ENCODE data around the gene MBP. TPM values are rescaled to one million over a fixed set of nuclear protein-coding genes. Genes with fewer than 3 reads are reported as not detected.

MBP gene
- total RNA-seq, 4 donors from 2014 or later, result 23.2 to 34.7 (median 28.2) TPM

DNA sequence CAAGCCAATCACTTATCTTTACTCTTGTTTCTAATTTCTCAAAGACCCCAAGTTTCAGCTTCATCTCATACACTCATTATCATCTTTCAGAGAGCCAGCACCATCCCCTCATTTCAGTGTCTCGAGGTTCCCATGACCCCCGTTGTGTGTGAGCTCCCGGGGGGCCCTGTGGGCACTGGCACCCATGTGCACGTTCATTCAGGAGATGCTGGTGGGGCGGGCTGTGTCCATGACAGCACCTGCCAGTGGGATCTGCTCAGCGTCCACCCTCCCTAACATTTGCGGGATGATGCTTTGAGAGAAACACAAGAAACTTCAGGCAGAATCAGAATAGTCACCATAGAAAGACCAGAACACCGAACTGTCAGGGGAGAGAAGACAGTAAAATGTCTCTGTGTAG lies 120.5 kb downstream of the MBP start:
- H3K4me3 ChIP-seq, result no peak overlapping the region
- 87% methylated on average over 2 of the region's 8 CpGs; no CpG with 5 or more reads in 1 of the 2 donors for WGBS, 2 donors (ENCODE audit: low coverage in 1 of 2)
- H3K27ac ChIP-seq, result no peak overlapping the region
- H3K36me3 ChIP-seq, result peaks cover 0 to 27% of the 10 kb centered on the region in 2 donors
- no peaks in the 10 kb centered on the region for H3K9me3 ChIP-seq
- peaks cover 0 to 24% (median 5%) of the 10 kb centered on the region in 3 donors for H3K4me1 ChIP-seq
- H3K27me3 ChIP-seq, result no peaks in the 10 kb centered on the region
- ATAC-seq, result no peak
- TF ChIP-seq POLR2A (IDR thresholded peaks at IDR 0.05) (no peak), POLR2AphosphoS5 (IDR thresholded peaks at IDR 0.05) (no peak), EP300 (IDR thresholded peaks at IDR 0.05) (no peak), CTCF (IDR thresholded peaks at IDR 0.05) (no peak)

- H3K4me3 ChIP-seq, result no peak overlapping the region
- no peaks in the 10 kb centered on the region for H3K27me3 ChIP-seq
- peaks cover 0 to 25% (median 5%) of the 10 kb centered on the region in 3 donors for H3K4me1 ChIP-seq
- H3K36me3 ChIP-seq, result peaks cover 0 to 20% of the 10 kb centered on the region in 2 donors
- 60 to 69% methylated on average over 1 to 2 of the region's 19 CpGs for WGBS, 2 donors (ENCODE audit: low coverage in 1 of 2)
- H3K27ac ChIP-seq, result no peak overlapping the region
- no peak for ATAC-seq
- H3K9me3 ChIP-seq, result no peaks in the 10 kb centered on the region
- TF ChIP-seq POLR2AphosphoS5 (IDR thresholded peaks at IDR 0.05) (no peak), CTCF (IDR thresholded peaks at IDR 0.05) (no peak), EP300 (IDR thresholded peaks at IDR 0.05) (no peak), POLR2A (IDR thresholded peaks at IDR 0.05) (no peak)
These were observed 122.9 kb downstream of the MBP start for GRCh38 chr18:77009675-77010074.

- no peak for ATAC-seq
- no peak overlapping the region for H3K4me3 ChIP-seq
- peaks cover 0 to 20% of the 10 kb centered on the region in 2 donors for H3K36me3 ChIP-seq
- H3K27me3 ChIP-seq, result no peaks in the 10 kb centered on the region
- H3K9me3 ChIP-seq, result no peaks in the 10 kb centered on the region
- no peak overlapping the region for H3K27ac ChIP-seq
- H3K4me1 ChIP-seq, result peaks cover 0 to 15% (median 0%) of the 10 kb centered on the region in 3 donors
- TF ChIP-seq EP300 (IDR thresholded peaks at IDR 0.05) (no peak), POLR2AphosphoS5 (IDR thresholded peaks at IDR 0.05) (no peak)
- WGBS, 2 donors (ENCODE audit: low coverage in 1 of 2), result 83 to 100% methylated on average over 1 to 9 of the region's 23 CpGs
These were observed 123.8 kb downstream of the MBP start for GRCh38 chr18:77008576-77009315.

GRCh38 chr18:77008006-77008405 lies 124.6 kb downstream of the MBP start:
- Histone ChIP-seq H3K36me3 (peaks cover 0 to 20% of the 10 kb centered on the region in 2 donors), H3K27me3 (no peaks in the 10 kb centered on the region), H3K4me3 (no peak overlapping the region), H3K27ac (no peak overlapping the region), H3K4me1 (peaks cover 0 to 8% (median 0%) of the 10 kb centered on the region in 3 donors), H3K9me3 (no peaks in the 10 kb centered on the region)
- no peak for TF ChIP-seq CTCF (IDR thresholded peaks at IDR 0.05)
- TF ChIP-seq POLR2A (IDR thresholded peaks at IDR 0.05), result no peak
- no peak for TF ChIP-seq EP300 (IDR thresholded peaks at IDR 0.05)
- TF ChIP-seq POLR2AphosphoS5 (IDR thresholded peaks at IDR 0.05), result no peak
- ATAC-seq, result no peak
- WGBS, 2 donors (ENCODE audit: low coverage in 1 of 2), result 80 to 88% methylated on average over 1 to 3 of the region's 13 CpGs

- peak overlapping the region in 1 of 4 donors; percentile 36 for H3K27ac ChIP-seq
- H3K4me1 ChIP-seq, result peaks cover 0 to 4% (median 0%) of the 10 kb centered on the region in 3 donors
These were observed 125.3 kb downstream of the MBP start for GRCh38 chr18:77007251-77007650.

More at GRCh38 chr18:77007251-77007650, 125.3 kb downstream of the MBP start:
- no peaks in the 10 kb centered on the region for H3K9me3 ChIP-seq
- no peak for ATAC-seq
- no peak overlapping the region for H3K4me3 ChIP-seq
- H3K27me3 ChIP-seq, result no peaks in the 10 kb centered on the region
- TF ChIP-seq POLR2A (IDR thresholded peaks at IDR 0.05) (no peak), EP300 (IDR thresholded peaks at IDR 0.05) (no peak), CTCF (IDR thresholded peaks at IDR 0.05) (no peak), POLR2AphosphoS5 (IDR thresholded peaks at IDR 0.05) (no peak)
- WGBS, 2 donors (ENCODE audit: low coverage in 1 of 2), result 76% methylated on average over 9 of the region's 12 CpGs; no CpG with 5 or more reads in 1 of the 2 donors
- H3K36me3 ChIP-seq, result peaks cover 0 to 20% of the 10 kb centered on the region in 2 donors
